ENCODE data around the gene HOXD9. TPM values are rescaled to one million over a fixed set of nuclear protein-coding genes. Genes with fewer than 3 reads are reported as not detected.

HOXD9 gene
- total and polyA plus RNA-seq, 9 donors = 0.75 to 8.8 (median 4.7) TPM

- peak; percentile 69 for DNase-seq
- WGBS (ENCODE audit: insufficient coverage) = 2% methylated on average over 37 of the region's 46 CpGs
- H3K4me3 ChIP-seq (ENCODE audit: low read length) = peak overlapping the region; percentile 6
Observed at GRCh38 chr2:176085861-176086771, 36.4 kb upstream of the HOXD9 start.

GRCh38 chr2:176087330-176088047 lies 35.0 kb upstream of the HOXD9 start:
- peaks cover 94% of the 10 kb centered on the region for H3K27me3 ChIP-seq (ENCODE audit: control insufficient read depth, insufficient read depth, low read length)
- peak overlapping the region; percentile 40 for H3K4me3 ChIP-seq (ENCODE audit: low read length)
- H3K9me3 ChIP-seq (replicated peaks; ENCODE audit: control insufficient read depth, low read depth, low read length) = no peaks in the 10 kb centered on the region
- DNase-seq = no peak
- peaks cover 36% of the 10 kb centered on the region for H3K4me1 ChIP-seq (ENCODE audit: control insufficient read depth, insufficient read depth, low read length)
- no peak overlapping the region for H3K27ac ChIP-seq (ENCODE audit: low read length)
- H3K36me3 ChIP-seq (ENCODE audit: control insufficient read depth, insufficient read depth, low read length) = no peaks in the 10 kb centered on the region
- 55% methylated on average over 24 of the region's 29 CpGs for WGBS (ENCODE audit: insufficient coverage)

More at GRCh38 chr2:176085861-176086771, 36.4 kb upstream of the HOXD9 start:
- H3K27ac ChIP-seq (ENCODE audit: low read length) = no peak overlapping the region
- H3K27me3 ChIP-seq (ENCODE audit: control insufficient read depth, insufficient read depth, low read length) = peaks cover 96% of the 10 kb centered on the region
- H3K9me3 ChIP-seq (replicated peaks; ENCODE audit: control insufficient read depth, low read depth, low read length) = no peaks in the 10 kb centered on the region
- H3K36me3 ChIP-seq (ENCODE audit: control insufficient read depth, insufficient read depth, low read length) = no peaks in the 10 kb centered on the region
- peaks cover 39% of the 10 kb centered on the region for H3K4me1 ChIP-seq (ENCODE audit: control insufficient read depth, insufficient read depth, low read length)

DNA sequence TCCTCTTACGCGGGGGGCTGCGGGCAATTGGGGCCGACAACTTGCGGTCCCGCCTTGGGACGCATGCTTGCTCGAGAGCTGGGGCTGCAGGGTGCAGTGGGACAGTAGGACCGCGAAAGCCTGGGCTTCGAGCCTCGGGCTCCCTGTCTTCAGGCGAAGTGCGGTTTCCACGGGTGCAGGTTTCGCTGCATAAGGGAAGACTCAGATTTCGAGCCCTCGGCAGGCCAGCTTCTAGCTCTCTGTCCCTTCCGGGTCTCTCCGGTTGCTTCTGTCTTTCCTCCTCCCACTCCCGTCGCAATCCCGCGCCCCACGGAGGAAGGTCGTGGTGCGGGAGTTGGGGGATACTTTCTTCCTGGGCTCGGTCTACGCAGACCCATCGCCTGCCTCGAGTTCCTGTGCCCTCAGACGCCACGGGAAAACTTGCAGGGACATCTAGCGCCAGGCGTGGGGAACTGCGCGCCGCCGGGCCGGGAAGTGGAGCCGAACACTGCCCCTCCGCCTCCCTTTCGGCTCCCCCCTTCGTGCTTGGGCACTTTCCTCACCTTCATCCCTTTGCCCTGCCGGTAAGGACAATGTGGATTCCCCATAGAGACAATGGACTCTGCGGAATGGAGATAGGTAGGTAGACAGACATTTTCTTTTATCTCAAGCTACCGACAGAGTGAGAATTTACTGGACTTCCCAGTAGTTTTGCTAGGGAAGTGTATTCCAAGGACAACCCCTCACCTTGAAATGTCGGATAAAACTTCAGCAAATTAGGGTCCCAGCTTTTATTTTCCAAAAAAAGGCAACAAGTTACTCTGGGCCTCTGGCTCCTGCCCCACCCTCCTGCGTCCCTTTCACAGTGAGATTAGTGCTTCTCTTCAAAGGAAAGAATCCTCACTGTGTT lies 34.2 kb upstream of the HOXD9 start:
- Histone ChIP-seq H3K36me3 (ENCODE audit: control insufficient read depth, insufficient read depth, low read length) (no peaks in the 10 kb centered on the region), H3K27me3 (ENCODE audit: control insufficient read depth, insufficient read depth, low read length) (peaks cover 93% of the 10 kb centered on the region), H3K4me1 (ENCODE audit: control insufficient read depth, insufficient read depth, low read length) (peaks cover 32% of the 10 kb centered on the region), H3K9me3 (replicated peaks; ENCODE audit: control insufficient read depth, low read depth, low read length) (no peaks in the 10 kb centered on the region), H3K4me3 (ENCODE audit: low read length) (peak overlapping the region; percentile 40), H3K27ac (ENCODE audit: low read length) (no peak overlapping the region)
- DNase-seq = peak; percentile 74
- WGBS (ENCODE audit: insufficient coverage) = 8% methylated on average over 32 of the region's 49 CpGs

- no peak overlapping the region for H3K27ac ChIP-seq (ENCODE audit: low read length)
- peaks cover 93% of the 10 kb centered on the region for H3K27me3 ChIP-seq (ENCODE audit: control insufficient read depth, insufficient read depth, low read length)
- 20% methylated on average over 5 of the region's 6 CpGs for WGBS (ENCODE audit: insufficient coverage)
- H3K4me3 ChIP-seq (ENCODE audit: low read length) = no peak overlapping the region
- H3K4me1 ChIP-seq (ENCODE audit: control insufficient read depth, insufficient read depth, low read length) = peaks cover 33% of the 10 kb centered on the region
- H3K9me3 ChIP-seq (replicated peaks; ENCODE audit: control insufficient read depth, low read depth, low read length) = no peaks in the 10 kb centered on the region
- DNase-seq = no peak
- no peaks in the 10 kb centered on the region for H3K36me3 ChIP-seq (ENCODE audit: control insufficient read depth, insufficient read depth, low read length)
Observed at GRCh38 chr2:176088937-176089842, 33.3 kb upstream of the HOXD9 start.

GRCh38 chr2:176089843-176090395 lies 32.6 kb upstream of the HOXD9 start:
- Histone ChIP-seq H3K4me1 (ENCODE audit: control insufficient read depth, insufficient read depth, low read length) (peaks cover 27% of the 10 kb centered on the region), H3K27ac (ENCODE audit: low read length) (no peak overlapping the region), H3K27me3 (ENCODE audit: control insufficient read depth, insufficient read depth, low read length) (peaks cover 92% of the 10 kb centered on the region), H3K9me3 (replicated peaks; ENCODE audit: control insufficient read depth, low read depth, low read length) (no peaks in the 10 kb centered on the region), H3K4me3 (ENCODE audit: low read length) (no peak overlapping the region), H3K36me3 (ENCODE audit: control insufficient read depth, insufficient read depth, low read length) (no peaks in the 10 kb centered on the region)
- no peak for DNase-seq

DNA sequence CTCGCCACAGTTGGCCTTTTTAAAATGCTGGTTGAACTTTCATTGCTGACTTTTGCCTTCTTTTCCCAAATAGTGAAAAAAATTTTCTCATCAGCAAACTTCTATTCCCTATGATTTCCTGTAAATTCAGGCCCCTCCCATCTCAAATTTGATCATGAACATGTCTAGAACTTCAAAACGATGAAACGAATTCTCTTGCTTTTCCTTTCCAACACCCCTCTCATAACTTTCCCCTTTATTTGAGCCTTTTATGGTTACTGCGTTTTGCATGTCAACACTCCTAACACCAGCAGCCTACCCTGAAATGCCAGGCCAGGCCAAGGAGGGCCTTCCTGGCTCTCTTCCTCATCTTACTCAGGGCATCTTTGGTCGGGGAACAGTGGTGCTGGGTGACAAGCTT lies 31.7 kb upstream of the HOXD9 start:
- peaks cover 17% of the 10 kb centered on the region for H3K4me1 ChIP-seq (ENCODE audit: control insufficient read depth, insufficient read depth, low read length)
- H3K27me3 ChIP-seq (ENCODE audit: control insufficient read depth, insufficient read depth, low read length) = peaks cover 91% of the 10 kb centered on the region
- no peak for DNase-seq
- H3K4me3 ChIP-seq (ENCODE audit: low read length) = no peak overlapping the region
- no peaks in the 10 kb centered on the region for H3K9me3 ChIP-seq (replicated peaks; ENCODE audit: control insufficient read depth, low read depth, low read length)
- no peaks in the 10 kb centered on the region for H3K36me3 ChIP-seq (ENCODE audit: control insufficient read depth, insufficient read depth, low read length)
- 26% methylated on average over 3 of the region's 5 CpGs for WGBS (ENCODE audit: insufficient coverage)
- no peak overlapping the region for H3K27ac ChIP-seq (ENCODE audit: low read length)

GRCh38 chr2:176091329-176092258 lies 30.9 kb upstream of the HOXD9 start:
- peaks cover 91% of the 10 kb centered on the region for H3K27me3 ChIP-seq (ENCODE audit: control insufficient read depth, insufficient read depth, low read length)
- no peaks in the 10 kb centered on the region for H3K36me3 ChIP-seq (ENCODE audit: control insufficient read depth, insufficient read depth, low read length)
- WGBS (ENCODE audit: insufficient coverage) = 25% methylated on average over 26 of the region's 31 CpGs
- H3K27ac ChIP-seq (ENCODE audit: low read length) = no peak overlapping the region
- no peak overlapping the region for H3K4me3 ChIP-seq (ENCODE audit: low read length)
- H3K9me3 ChIP-seq (replicated peaks; ENCODE audit: control insufficient read depth, low read depth, low read length) = no peaks in the 10 kb centered on the region
- no peak for DNase-seq
- H3K4me1 ChIP-seq (ENCODE audit: control insufficient read depth, insufficient read depth, low read length) = peaks cover 17% of the 10 kb centered on the region

- Histone ChIP-seq H3K27me3 (ENCODE audit: control insufficient read depth, insufficient read depth, low read length) (peaks cover 94% of the 10 kb centered on the region), H3K27ac (ENCODE audit: low read length) (no peak within 1 kb of the TSS), H3K9me3 (replicated peaks; ENCODE audit: control insufficient read depth, low read depth, low read length) (no peaks in the 10 kb centered on the region), H3K36me3 (ENCODE audit: control insufficient read depth, insufficient read depth, low read length) (no peaks in the 10 kb centered on the region), H3K4me1 (ENCODE audit: control insufficient read depth, insufficient read depth, low read length) (peaks cover 26% of the 10 kb centered on the region), H3K4me3 (ENCODE audit: low read length) (peak within 1 kb of the TSS; percentile 12)
- DNase-seq = peak; percentile 70
- WGBS (ENCODE audit: insufficient coverage) = under 1% methylated on average over 70 of the region's 95 CpGs
Observed at GRCh38 chr2:176092270-176093144, 30.0 kb upstream of the HOXD9 start, which contains the start of gene HOXD13. Gene HOXD13, plus strand, starts transcription at chr2:176092721. Its CDS starts 170 bp downstream, at chr2:176092891.

All from muscle of leg (tissue), 11 donors.